GM23338 (cell line): Measurements from ENCODE around the gene ERBB3. TPM values are rescaled to one million over a fixed set of nuclear protein-coding genes. Genes with fewer than 3 reads are reported as not detected.

Source experiments
- ATAC-seq: fragments of 200-7000 bp; cut with Tn5 transposase; 3 replicates; pipeline ENCODE4 v1.9.1; 2020
- DNase-seq: peaks from one replicate; pipeline ENCODE4 v3.0.0-alpha.2; 2015; ENCODE audit warnings: low spot score
- H2AFZ ChIP-seq: fragments of 200-600 bp; sonication (generic); 2 replicates; pipeline ENCODE4 v1.8.0; 2016; ENCODE audit warnings: antibody characterized with exemption, mild to moderate bottlenecking, moderate library complexity
- H3F3A ChIP-seq: fragments of 200-600 bp; sonication (generic); replicated peaks from 2 replicates; pipeline ENCODE4 v1.8.0; 2017; ENCODE audit warnings: antibody characterized with exemption, mixed run types, low read depth
- H3K27ac ChIP-seq: fragments of 200-600 bp; sonication (generic); 2 replicates; pipeline ENCODE4 v1.6.1; 2016; ENCODE audit warnings: low read depth
- H3K27me3 ChIP-seq: fragments of 200-600 bp; sonication (generic); 2 replicates; pipeline ENCODE4 v1.8.0; 2016; ENCODE audit warnings: mild to moderate bottlenecking, mixed run types, moderate library complexity; ENCODE audit not compliant: insufficient read depth
- H3K36me3 ChIP-seq: fragments of 200-600 bp; sonication (generic); 2 replicates; pipeline ENCODE4 v1.8.0; 2016; ENCODE audit warnings: mild to moderate bottlenecking; ENCODE audit not compliant: insufficient read depth
- H3K4me1 ChIP-seq: fragments of 200-600 bp; sonication (generic); 2 replicates; pipeline ENCODE4 v1.8.0; 2016; ENCODE audit warnings: mild to moderate bottlenecking, moderate library complexity; ENCODE audit not compliant: insufficient read depth
- H3K4me2 ChIP-seq: fragments of 200-600 bp; sonication (generic); 2 replicates; pipeline ENCODE4 v1.7.1; 2017; ENCODE audit warnings: mixed run types
- H3K4me3 ChIP-seq: fragments of 200-600 bp; sonication (generic); 2 replicates; pipeline ENCODE4 v1.6.1; 2016; ENCODE audit warnings: mixed run types
- H3K79me2 ChIP-seq: fragments of 200-600 bp; sonication (generic); replicated peaks from 2 replicates; pipeline ENCODE4 v1.8.0; 2017; ENCODE audit warnings: mild to moderate bottlenecking; ENCODE audit not compliant: insufficient read depth
- H3K9me2 ChIP-seq: fragments of 200-600 bp; sonication (generic); 2 replicates; pipeline ENCODE4 v1.8.0; 2017; ENCODE audit not compliant: insufficient read depth
- H4K20me1 ChIP-seq: fragments of 200-600 bp; sonication (generic); replicated peaks from 2 replicates; pipeline ENCODE4 v1.8.0; 2017; ENCODE audit warnings: mild to moderate bottlenecking; ENCODE audit not compliant: insufficient read depth
- H3K27ac Mint-ChIP-seq: 2 replicates; pipeline ENCODE4 v1.8.0; 2020; ENCODE audit warnings: inconsistent platforms, mild to moderate bottlenecking, moderate library complexity, mixed read lengths
- H3K27me3 Mint-ChIP-seq: 3 replicates; pipeline ENCODE4 v1.8.0; 2022; ENCODE audit warnings: low read depth, mild to moderate bottlenecking, moderate library complexity, mixed read lengths, inconsistent platforms; ENCODE audit not compliant: insufficient read depth, poor library complexity
- H3K36me3 Mint-ChIP-seq: 3 replicates; pipeline ENCODE4 v1.8.0; 2021; ENCODE audit warnings: low read depth, mild to moderate bottlenecking, inconsistent platforms, moderate library complexity, mixed read lengths
- H3K4me1 Mint-ChIP-seq: 3 replicates; pipeline ENCODE4 v1.8.0; 2020; ENCODE audit warnings: mild to moderate bottlenecking, inconsistent platforms, mixed read lengths
- H3K4me3 Mint-ChIP-seq: 3 replicates; pipeline ENCODE4 v1.8.0; 2021; ENCODE audit warnings: moderate library complexity, mild to moderate bottlenecking, inconsistent platforms, mixed read lengths
- H3K9me3 Mint-ChIP-seq: 3 replicates; pipeline ENCODE4 v1.8.0; 2020; ENCODE audit warnings: moderate library complexity, mild to moderate bottlenecking, inconsistent platforms, mixed read lengths
- CTCF ChIP-seq, 2 experiments: fragments of 200-600 bp in 1 of 2; sonication (generic) in 1 of 2; conservative IDR thresholded peaks; 2 replicates each; pipeline versions ENCODE4 v1.5.1 to v1.6.1; 2016 to 2017; ENCODE audit warnings: antibody characterized with exemption in 2 of 2, low read depth in 2 of 2, mild to moderate bottlenecking in 2 of 2, moderate library complexity in 1 of 2
- ETS1 ChIP-seq: IDR thresholded peaks from 2 replicates; pipeline ENCODE4 v1.6.1; 2016; ENCODE audit warnings: antibody characterized with exemption
- EZH2 ChIP-seq: fragments of 200-600 bp; sonication (generic); IDR thresholded peaks from one replicate; pipeline ENCODE4 v1.8.0; 2017; ENCODE audit warnings: antibody characterized with exemption, mild to moderate bottlenecking, low read depth; ENCODE audit not compliant: unreplicated experiment
- EZH2phosphoT487 ChIP-seq: fragments of 200-600 bp; sonication (generic); IDR thresholded peaks from one replicate; pipeline ENCODE4 v1.8.1; 2018; ENCODE audit warnings: antibody characterized with exemption; ENCODE audit not compliant: unreplicated experiment
- JUNB ChIP-seq: IDR thresholded peaks from one replicate; pipeline ENCODE4 v1.6.1; 2016; ENCODE audit warnings: antibody characterized with exemption; ENCODE audit not compliant: unreplicated experiment
- NANOG ChIP-seq: IDR thresholded peaks from 2 replicates; pipeline ENCODE4 v1.6.1; 2016; ENCODE audit warnings: antibody characterized with exemption, borderline replicate concordance
- POLR2AphosphoS5 ChIP-seq: IDR thresholded peaks from 2 replicates; pipeline ENCODE4 v1.6.1; 2016; ENCODE audit warnings: antibody characterized with exemption, low read depth
- ZNF114 ChIP-seq: fragments of 250-450 bp; sonication (Bioruptor Pico); IDR thresholded peaks from 2 replicates; pipeline ENCODE4 v1.5.0; 2020; ENCODE audit warnings: mild to moderate bottlenecking, moderate library complexity
- ZNF462 ChIP-seq: fragments of 250-450 bp; sonication (Bioruptor Pico); IDR thresholded peaks from 2 replicates; pipeline ENCODE4 v1.5.0; 2020; ENCODE audit warnings: mild to moderate bottlenecking, moderate library complexity
- polyA plus RNA-seq: library from polyadenylated mRNA; unstranded; fragments of >200 nt; fragmentation: Nextera tagmentation; extraction: Ambion mirVana; gene quantifications from 2 replicates; pipeline ENCODE4 v1.2.1, GENCODE V29; 2016
- total RNA-seq: library from RNA; depleted of rRNA; stranded (reverse); fragments of >200 nt; shearing (Covaris generic); gene quantifications from 2 replicates; pipeline ENCODE4 v1.2.3, GENCODE V29; 2014

ERBB3 gene
- total and polyA plus RNA-seq, 2 experiments from 2014 or later = 21.0 to 54.4 TPM

GRCh38 chr12:56127888-56128669 is 48.1 kb downstream of the ERBB3 start, which contains the start of gene ESYT1 (continued):
- no peak for TF ChIP-seq ETS1
- no peak for TF ChIP-seq JUNB
- TF ChIP-seq POLR2AphosphoS5 = peak; percentile 88
- no peak for TF ChIP-seq NANOG
- TF ChIP-seq EZH2 = no peak
- no peak for TF ChIP-seq ZNF114 (CRISPR knock-in tag)
- TF ChIP-seq EZH2phosphoT487 = no peak

GRCh38 chr12:56128670-56129205 is 48.8 kb downstream of the ERBB3 start:
- peaks cover 4% of the 10 kb centered on the region; the same call in 1 of the 2 replicates for H3F3A ChIP-seq
- H3K36me3 Mint-ChIP-seq = peaks cover 39% of the 10 kb centered on the region
- ATAC-seq (peak; percentile 2), DNase-seq (no peak)
- no peaks in the 10 kb centered on the region for H3K9me2 ChIP-seq
- no peak overlapping the region; the same call in 1 of the 2 replicates for H2AFZ ChIP-seq
- H3K9me3 Mint-ChIP-seq = no peaks in the 10 kb centered on the region
- no peak overlapping the region for H3K27ac ChIP-seq
- H3K27me3 Mint-ChIP-seq = peaks cover 3% of the 10 kb centered on the region
- peak overlapping the region; percentile 89 for H3K4me3 ChIP-seq
- H3K4me3 Mint-ChIP-seq = peak overlapping the region; percentile 98
- no peaks in the 10 kb centered on the region for H3K27me3 ChIP-seq
- H3K4me2 ChIP-seq = peak overlapping the region; percentile 89
- H3K4me1 Mint-ChIP-seq = peaks cover 30% of the 10 kb centered on the region
- H3K27ac Mint-ChIP-seq = peak overlapping the region; percentile 98
- no peak for TF ChIP-seq ZNF462 (CRISPR knock-in tag)
- TF ChIP-seq CTCF (conservative IDR thresholded peaks at IDR 0.05; ENCODE audit: low read depth in 2 of 2) = no peak
- H4K20me1 ChIP-seq = peaks cover 13% of the 10 kb centered on the region; the same call in 1 of the 2 replicates
- peaks cover 20% of the 10 kb centered on the region for H3K36me3 ChIP-seq
- peaks cover 21% of the 10 kb centered on the region for H3K79me2 ChIP-seq
- H3K4me1 ChIP-seq = peaks cover 17% of the 10 kb centered on the region
